ENCODE results near the gene CACNG8. TPM values are rescaled to one million over a fixed set of nuclear protein-coding genes. Genes with fewer than 3 reads are reported as not detected.

The CACNG8 gene
- total RNA-seq, 1 experiment from 2014 or later: 0.91 TPM

- H3K4me3 Mint-ChIP-seq (ENCODE audit: unreplicated experiment): no peak overlapping the region
- intact Hi-C loops (cut with micrococcal nuclease; ENCODE audit: unreplicated experiment): no loop called here
- ChIA-PET POLR2A (no interaction called here), CTCF (no interaction called here)
- DNase-seq: no peak
- H3K4me3 ChIP-seq (ENCODE audit: low read depth, low read length): no peak overlapping the region
- H3K9me3 ChIP-seq: no peaks in the 10 kb centered on the region
- no peaks in the 10 kb centered on the region for H3K4me1 ChIP-seq
- no peaks in the 10 kb centered on the region for H3K36me3 Mint-ChIP-seq (ENCODE audit: insufficient read depth, unreplicated experiment)
- H3K27ac Mint-ChIP-seq (ENCODE audit: unreplicated experiment): no peak overlapping the region
- BruUV-seq (replicated peaks): no TSS peak
- no peaks in the 10 kb centered on the region for H3K4me1 Mint-ChIP-seq (ENCODE audit: low read depth, unreplicated experiment)
- no peaks in the 10 kb centered on the region for H3K27me3 ChIP-seq (replicated peaks; ENCODE audit: control insufficient read depth, insufficient read depth, low read length)
- no peaks in the 10 kb centered on the region for H3K9me3 Mint-ChIP-seq (ENCODE audit: unreplicated experiment)
- H3K27me3 Mint-ChIP-seq (ENCODE audit: insufficient read depth, unreplicated experiment): no peaks in the 10 kb centered on the region
- no peaks in the 10 kb centered on the region for H3K36me3 ChIP-seq (ENCODE audit: control insufficient read depth, insufficient read depth, low read length)
- TF ChIP-seq CTCF (IDR thresholded peaks at IDR 0.05; ENCODE audit: insufficient read depth in 1 of 2, low read depth in 1 of 2, low read length in 1 of 2, severe bottlenecking in 1 of 2, unreplicated experiment in 1 of 2): no peak
Measured at GRCh38 chr19:53993448-53993847, 30.7 kb downstream of the CACNG8 start.

GRCh38 chr19:53994811-53995210 is 32.1 kb downstream of the CACNG8 start:
- CTCF ChIA-PET: interaction anchor here (0.6 kb wide), 2 partner anchors 74 to 175 kb away, joined by 3 read pairs; no protein-coding TSS in a partner anchor
- BruUV-seq (replicated peaks): no TSS peak
- no peaks in the 10 kb centered on the region for H3K36me3 ChIP-seq (ENCODE audit: control insufficient read depth, insufficient read depth, low read length)
- DNase-seq: no peak
- no peaks in the 10 kb centered on the region for H3K27me3 Mint-ChIP-seq (ENCODE audit: insufficient read depth, unreplicated experiment)
- no peaks in the 10 kb centered on the region for H3K9me3 ChIP-seq
- intact Hi-C loops (cut with micrococcal nuclease; ENCODE audit: unreplicated experiment): no loop called here
- H3K27me3 ChIP-seq (replicated peaks; ENCODE audit: control insufficient read depth, insufficient read depth, low read length): no peaks in the 10 kb centered on the region
- TF ChIP-seq CTCF (IDR thresholded peaks at IDR 0.05; ENCODE audit: insufficient read depth in 1 of 2, low read depth in 1 of 2, low read length in 1 of 2, severe bottlenecking in 1 of 2, unreplicated experiment in 1 of 2): no peak
- H3K4me3 ChIP-seq (ENCODE audit: low read depth, low read length): no peak overlapping the region
- no peak overlapping the region for H3K4me3 Mint-ChIP-seq (ENCODE audit: unreplicated experiment)
- no peaks in the 10 kb centered on the region for H3K9me3 Mint-ChIP-seq (ENCODE audit: unreplicated experiment)
- POLR2A ChIA-PET: no interaction called here
- no peaks in the 10 kb centered on the region for H3K4me1 Mint-ChIP-seq (ENCODE audit: low read depth, unreplicated experiment)
- H3K27ac Mint-ChIP-seq (ENCODE audit: unreplicated experiment): no peak overlapping the region
- H3K4me1 ChIP-seq: no peaks in the 10 kb centered on the region
- no peaks in the 10 kb centered on the region for H3K36me3 Mint-ChIP-seq (ENCODE audit: insufficient read depth, unreplicated experiment)

- intact Hi-C loops (cut with micrococcal nuclease; ENCODE audit: unreplicated experiment): no loop called here
- H3K4me1 ChIP-seq: no peaks in the 10 kb centered on the region
- no peaks in the 10 kb centered on the region for H3K27me3 Mint-ChIP-seq (ENCODE audit: insufficient read depth, unreplicated experiment)
- DNase-seq: no peak
- ChIA-PET POLR2A (no interaction called here), CTCF (interaction anchor here (1.6 kb wide), 1 partner anchor 26 kb away, joined by 5 read pairs; no protein-coding TSS in a partner anchor)
- BruUV-seq (replicated peaks): no TSS peak
- H3K36me3 ChIP-seq (ENCODE audit: control insufficient read depth, insufficient read depth, low read length): no peaks in the 10 kb centered on the region
- H3K4me1 Mint-ChIP-seq (ENCODE audit: low read depth, unreplicated experiment): no peaks in the 10 kb centered on the region
- no peak overlapping the region for H3K27ac Mint-ChIP-seq (ENCODE audit: unreplicated experiment)
- no peaks in the 10 kb centered on the region for H3K27me3 ChIP-seq (replicated peaks; ENCODE audit: control insufficient read depth, insufficient read depth, low read length)
- H3K4me3 ChIP-seq (ENCODE audit: low read depth, low read length): no peak overlapping the region
- H3K36me3 Mint-ChIP-seq (ENCODE audit: insufficient read depth, unreplicated experiment): no peaks in the 10 kb centered on the region
- no peaks in the 10 kb centered on the region for H3K9me3 ChIP-seq
- no peak overlapping the region for H3K4me3 Mint-ChIP-seq (ENCODE audit: unreplicated experiment)
- H3K9me3 Mint-ChIP-seq (ENCODE audit: unreplicated experiment): no peaks in the 10 kb centered on the region
- no peak for TF ChIP-seq CTCF (IDR thresholded peaks at IDR 0.05; ENCODE audit: insufficient read depth in 1 of 2, low read depth in 1 of 2, low read length in 1 of 2, severe bottlenecking in 1 of 2, unreplicated experiment in 1 of 2)
Measured at GRCh38 chr19:53998223-53998622, 35.5 kb downstream of the CACNG8 start.
